ENCODE measurements around the gene NR3C1. TPM values are rescaled to one million over a fixed set of nuclear protein-coding genes. Genes with fewer than 3 reads are reported as not detected.

NR3C1 gene
- 2.2 and 2.3 TPM in 2 replicates for polyA plus RNA-seq
- 10.0 and 11.9 TPM in 2 replicates for polyA minus RNA-seq

DNA sequence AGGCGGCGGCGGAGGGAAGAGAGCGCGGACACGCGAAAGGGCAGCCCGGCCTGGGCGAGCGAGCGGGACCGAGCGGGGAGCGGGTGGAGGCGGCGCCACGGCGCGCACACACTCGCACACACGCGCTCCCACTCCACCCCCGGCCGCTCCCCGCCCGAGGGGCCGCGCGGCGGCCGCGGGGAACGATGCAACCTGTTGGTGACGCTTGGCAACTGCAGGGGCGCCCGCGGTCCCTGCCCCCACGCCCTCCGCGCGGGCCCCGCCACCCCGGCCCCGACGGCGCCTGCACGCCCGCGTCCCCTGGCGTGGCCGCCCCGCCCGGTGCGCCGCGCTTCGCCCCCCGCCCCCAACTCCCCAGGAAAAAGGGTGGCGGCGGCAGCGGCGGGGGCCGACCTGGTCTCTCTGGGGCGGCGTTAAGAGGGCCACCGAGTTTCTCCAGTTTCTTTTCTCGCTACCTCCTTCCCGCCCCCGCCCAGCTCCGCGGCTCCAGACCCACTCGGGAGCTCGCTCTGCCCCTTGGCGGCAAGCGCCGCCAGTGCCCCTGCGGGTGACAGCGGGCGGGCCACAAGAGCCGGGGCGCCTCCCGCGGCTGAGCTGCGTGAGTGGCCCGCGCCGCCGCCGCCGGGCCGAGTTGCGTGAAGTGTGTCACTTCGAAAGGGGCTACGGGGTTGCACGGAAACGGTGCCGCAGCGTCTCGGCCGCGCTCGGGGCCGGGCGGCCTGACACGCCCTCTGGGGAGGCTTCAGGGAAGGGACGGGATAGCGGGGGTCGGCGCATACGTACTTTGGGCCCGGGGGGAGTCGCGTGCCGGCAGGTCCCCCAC, at the start of gene NR3C1:
NR3C1 (minus strand) TSS at position 94 of the 823 bp plus-strand sequence. CDS start 2,847 bp downstream, outside the sequence.
- H3K4me3 ChIP-seq (ENCODE audit: low read length): peak within 1 kb of the TSS; percentile 86
- H3K79me2 ChIP-seq (replicated peaks; ENCODE audit: insufficient read depth, low read length): no peaks in the 10 kb centered on the region
- no peaks in the 10 kb centered on the region for H4K20me1 ChIP-seq (ENCODE audit: insufficient read depth)
- no peak for TF ChIP-seq TAF1 (IDR thresholded peaks at IDR 0.05; ENCODE audit: low read depth)
- TF ChIP-seq EP300 (conservative IDR thresholded peaks at IDR 0.05; ENCODE audit: poor library complexity, severe bottlenecking): no peak
- TF ChIP-seq MXI1 (conservative IDR thresholded peaks at IDR 0.05; ENCODE audit: poor library complexity, severe bottlenecking): peak; percentile 28
- TF ChIP-seq, protein P1, sequence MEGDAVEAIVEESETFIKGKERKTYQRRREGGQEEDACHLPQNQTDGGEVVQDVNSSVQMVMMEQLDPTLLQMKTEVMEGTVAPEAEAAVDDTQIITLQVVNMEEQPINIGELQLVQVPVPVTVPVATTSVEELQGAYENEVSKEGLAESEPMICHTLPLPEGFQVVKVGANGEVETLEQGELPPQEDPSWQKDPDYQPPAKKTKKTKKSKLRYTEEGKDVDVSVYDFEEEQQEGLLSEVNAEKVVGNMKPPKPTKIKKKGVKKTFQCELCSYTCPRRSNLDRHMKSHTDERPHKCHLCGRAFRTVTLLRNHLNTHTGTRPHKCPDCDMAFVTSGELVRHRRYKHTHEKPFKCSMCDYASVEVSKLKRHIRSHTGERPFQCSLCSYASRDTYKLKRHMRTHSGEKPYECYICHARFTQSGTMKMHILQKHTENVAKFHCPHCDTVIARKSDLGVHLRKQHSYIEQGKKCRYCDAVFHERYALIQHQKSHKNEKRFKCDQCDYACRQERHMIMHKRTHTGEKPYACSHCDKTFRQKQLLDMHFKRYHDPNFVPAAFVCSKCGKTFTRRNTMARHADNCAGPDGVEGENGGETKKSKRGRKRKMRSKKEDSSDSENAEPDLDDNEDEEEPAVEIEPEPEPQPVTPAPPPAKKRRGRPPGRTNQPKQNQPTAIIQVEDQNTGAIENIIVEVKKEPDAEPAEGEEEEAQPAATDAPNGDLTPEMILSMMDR (IDR thresholded peaks at IDR 0.05; ENCODE audit: poor library complexity, severe bottlenecking): peak; percentile 49
- TF ChIP-seq, protein P2, sequence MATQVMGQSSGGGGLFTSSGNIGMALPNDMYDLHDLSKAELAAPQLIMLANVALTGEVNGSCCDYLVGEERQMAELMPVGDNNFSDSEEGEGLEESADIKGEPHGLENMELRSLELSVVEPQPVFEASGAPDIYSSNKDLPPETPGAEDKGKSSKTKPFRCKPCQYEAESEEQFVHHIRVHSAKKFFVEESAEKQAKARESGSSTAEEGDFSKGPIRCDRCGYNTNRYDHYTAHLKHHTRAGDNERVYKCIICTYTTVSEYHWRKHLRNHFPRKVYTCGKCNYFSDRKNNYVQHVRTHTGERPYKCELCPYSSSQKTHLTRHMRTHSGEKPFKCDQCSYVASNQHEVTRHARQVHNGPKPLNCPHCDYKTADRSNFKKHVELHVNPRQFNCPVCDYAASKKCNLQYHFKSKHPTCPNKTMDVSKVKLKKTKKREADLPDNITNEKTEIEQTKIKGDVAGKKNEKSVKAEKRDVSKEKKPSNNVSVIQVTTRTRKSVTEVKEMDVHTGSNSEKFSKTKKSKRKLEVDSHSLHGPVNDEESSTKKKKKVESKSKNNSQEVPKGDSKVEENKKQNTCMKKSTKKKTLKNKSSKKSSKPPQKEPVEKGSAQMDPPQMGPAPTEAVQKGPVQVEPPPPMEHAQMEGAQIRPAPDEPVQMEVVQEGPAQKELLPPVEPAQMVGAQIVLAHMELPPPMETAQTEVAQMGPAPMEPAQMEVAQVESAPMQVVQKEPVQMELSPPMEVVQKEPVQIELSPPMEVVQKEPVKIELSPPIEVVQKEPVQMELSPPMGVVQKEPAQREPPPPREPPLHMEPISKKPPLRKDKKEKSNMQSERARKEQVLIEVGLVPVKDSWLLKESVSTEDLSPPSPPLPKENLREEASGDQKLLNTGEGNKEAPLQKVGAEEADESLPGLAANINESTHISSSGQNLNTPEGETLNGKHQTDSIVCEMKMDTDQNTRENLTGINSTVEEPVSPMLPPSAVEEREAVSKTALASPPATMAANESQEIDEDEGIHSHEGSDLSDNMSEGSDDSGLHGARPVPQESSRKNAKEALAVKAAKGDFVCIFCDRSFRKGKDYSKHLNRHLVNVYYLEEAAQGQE (IDR thresholded peaks at IDR 0.05; ENCODE audit: borderline replicate concordance): no peak
- no peak for TF ChIP-seq EZH2 (IDR thresholded peaks at IDR 0.05; ENCODE audit: borderline replicate concordance, insufficient read depth, low read length, poor library complexity, severe bottlenecking)
- TF ChIP-seq POLR2AphosphoS5 (IDR thresholded peaks at IDR 0.05): no peak
- peak; percentile 57 for TF ChIP-seq SMC3 (conservative IDR thresholded peaks at IDR 0.05; ENCODE audit: poor library complexity)
- peak; percentile 51 for TF ChIP-seq RAD21 (conservative IDR thresholded peaks at IDR 0.05)
- no peaks in the 10 kb centered on the region for H3K9me2 ChIP-seq (ENCODE audit: insufficient read depth, low read length)
- H3F3A ChIP-seq (ENCODE audit: insufficient read depth, low read length, poor library complexity, severe bottlenecking): no peaks in the 10 kb centered on the region
- H3K9me3 ChIP-seq (ENCODE audit: low read length): no peaks in the 10 kb centered on the region
- H2AFZ ChIP-seq (ENCODE audit: low read depth, low read length): no peak within 1 kb of the TSS
- H3K36me3 ChIP-seq (ENCODE audit: insufficient read depth, low read length): no peaks in the 10 kb centered on the region
- H3K27me3 ChIP-seq (ENCODE audit: insufficient read depth, low read depth, low read length): peaks cover 45% of the 10 kb centered on the region
- H3K4me2 ChIP-seq (ENCODE audit: low read length): peak within 1 kb of the TSS; percentile 55
- H3K27ac ChIP-seq (ENCODE audit: low read length): no peak within 1 kb of the TSS
- peak within 1 kb of the TSS; percentile 57 for H3K9ac ChIP-seq (ENCODE audit: low read length)

DNA sequence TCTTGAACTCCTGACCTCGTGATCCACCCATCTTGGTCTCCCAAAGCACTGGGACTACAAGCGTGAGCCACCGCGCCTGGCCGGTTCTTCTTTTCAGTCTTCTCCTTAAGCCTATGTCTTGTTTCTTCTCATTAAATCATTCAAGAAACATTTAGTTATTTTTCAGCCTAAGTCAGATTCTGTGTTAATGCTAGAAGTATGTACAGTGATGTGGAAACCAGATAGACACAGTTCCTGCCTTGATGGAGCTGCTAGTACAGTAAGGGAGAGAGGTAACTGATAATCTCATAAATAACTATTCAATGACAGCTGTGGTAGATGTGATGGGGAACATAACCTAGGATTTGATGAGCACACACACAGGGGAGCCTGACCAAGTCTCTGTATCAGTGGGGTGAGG, 46.3 kb upstream of the NR3C1 start:
- no peak overlapping the region for H2AFZ ChIP-seq (ENCODE audit: low read depth, low read length)

More for the DNA sequence above, 46.3 kb upstream of the NR3C1 start:
- Histone ChIP-seq H3K27ac (ENCODE audit: low read length) (no peak overlapping the region), H3K36me3 (ENCODE audit: insufficient read depth, low read length) (no peaks in the 10 kb centered on the region), H3K4me3 (ENCODE audit: low read length) (no peak overlapping the region), H3K79me2 (replicated peaks; ENCODE audit: insufficient read depth, low read length) (no peaks in the 10 kb centered on the region), H3F3A (ENCODE audit: insufficient read depth, low read length, poor library complexity, severe bottlenecking) (no peaks in the 10 kb centered on the region), H3K9me3 (ENCODE audit: low read length) (no peaks in the 10 kb centered on the region), H3K9ac (ENCODE audit: low read length) (no peak overlapping the region), H3K9me2 (ENCODE audit: insufficient read depth, low read length) (no peaks in the 10 kb centered on the region), H3K4me2 (ENCODE audit: low read length) (no peak overlapping the region), H3K27me3 (ENCODE audit: insufficient read depth, low read depth, low read length) (no peaks in the 10 kb centered on the region), H4K20me1 (ENCODE audit: insufficient read depth) (no peaks in the 10 kb centered on the region)
- TF ChIP-seq RAD21 (conservative IDR thresholded peaks at IDR 0.05) (no peak), SMC3 (conservative IDR thresholded peaks at IDR 0.05; ENCODE audit: poor library complexity) (no peak), EZH2 (IDR thresholded peaks at IDR 0.05; ENCODE audit: borderline replicate concordance, insufficient read depth, low read length, poor library complexity, severe bottlenecking) (no peak), POLR2AphosphoS5 (IDR thresholded peaks at IDR 0.05) (no peak), EP300 (conservative IDR thresholded peaks at IDR 0.05; ENCODE audit: poor library complexity, severe bottlenecking) (no peak)
- TF ChIP-seq, protein P2 (IDR thresholded peaks at IDR 0.05; ENCODE audit: borderline replicate concordance): no peak
- TF ChIP-seq, protein P1 (IDR thresholded peaks at IDR 0.05; ENCODE audit: poor library complexity, severe bottlenecking): no peak

Measured in neural cell (in vitro differentiated cells).